Forelimb muscle (tissue), 1 donor: ENCODE results near the gene NAT10. TPM values are rescaled to one million over a fixed set of nuclear protein-coding genes. Genes with fewer than 3 reads are reported as not detected.

ENCODE experiments used
- DNase-seq: peaks from one replicate; pipeline ENCODE4 v3.0.0-alpha.2; 2013; ENCODE audit warnings: low read depth
- polyA plus RNA-seq: library from polyadenylated mRNA; unstranded; fragments of 120-200 nt; gene quantifications from one replicate; pipeline ENCODE4 v1.2.1, GENCODE V29; 2013; ENCODE audit not compliant: insufficient read length

NAT10 gene
- polyA plus RNA-seq, 1 donor = 30.9 TPM

GRCh38 chr11:34188181-34188580 is 82.8 kb downstream of the NAT10 start:
- no peak for DNase-seq

DNA sequence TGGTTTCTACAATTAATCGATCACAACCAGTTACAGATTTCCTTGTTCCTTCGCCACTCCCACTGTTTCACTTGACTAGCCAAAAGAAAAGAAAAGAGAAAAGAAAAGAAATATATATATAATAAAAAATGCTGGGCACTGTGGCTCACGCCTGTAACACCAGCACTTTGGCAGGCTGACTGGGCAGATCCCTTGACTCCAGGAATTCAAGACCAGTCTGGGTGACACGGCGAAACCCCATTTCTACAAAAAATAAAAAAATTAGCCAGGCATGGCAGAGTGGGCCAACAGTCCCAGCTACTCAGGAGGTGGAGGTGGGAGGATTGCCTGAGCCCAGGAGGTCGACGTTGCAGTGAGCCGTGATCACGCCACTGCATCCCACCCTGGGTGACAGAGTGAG is 83.8 kb downstream of the NAT10 start:
- no peak for DNase-seq

DNA sequence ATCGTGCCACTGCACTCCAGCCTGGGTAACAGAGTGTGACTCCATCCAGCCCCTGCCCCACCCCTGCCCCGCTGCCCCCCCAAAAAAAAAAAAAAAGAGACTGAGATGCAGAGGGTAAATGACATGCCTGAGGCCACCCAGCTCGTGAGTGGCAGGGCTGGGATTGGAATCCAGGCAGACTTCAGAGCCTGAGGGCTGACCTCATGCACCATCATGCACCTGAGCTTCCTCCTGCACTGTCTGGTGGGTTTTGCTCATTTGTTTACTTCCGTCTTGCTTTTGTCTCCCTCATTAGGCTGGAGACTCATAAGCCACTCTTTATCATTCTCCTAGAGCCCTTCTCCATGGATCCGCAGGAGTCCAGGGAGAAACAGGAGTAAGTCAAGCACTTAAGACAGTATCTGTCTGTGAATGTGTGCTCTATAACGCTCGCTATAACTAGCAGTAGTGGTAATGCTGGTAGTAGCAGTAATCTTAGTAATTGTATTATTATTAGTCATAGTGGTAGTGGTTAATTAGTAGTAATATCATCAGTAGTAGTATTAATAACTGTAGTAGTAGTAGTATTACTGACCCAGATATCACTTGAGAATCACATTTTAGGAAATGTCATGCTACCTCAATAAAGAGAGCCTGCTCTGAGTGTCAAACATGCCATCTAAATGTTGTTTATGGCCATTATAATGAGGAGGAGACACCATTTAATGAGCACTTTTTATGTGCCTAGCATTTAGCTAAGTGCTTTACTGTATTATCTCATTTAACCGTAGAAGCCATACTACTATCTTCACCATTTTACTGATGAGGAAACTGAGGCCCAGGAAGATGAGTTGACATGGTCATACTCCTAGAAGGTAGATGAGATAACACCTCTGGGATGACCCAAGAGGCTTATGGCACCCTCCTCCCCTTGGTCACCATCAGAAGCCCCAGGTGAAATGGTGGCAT is 85.0 kb downstream of the NAT10 start:
- no peak for DNase-seq

GRCh38 chr11:34191578-34191977 is 86.1 kb downstream of the NAT10 start:
- no peak for DNase-seq

DNA sequence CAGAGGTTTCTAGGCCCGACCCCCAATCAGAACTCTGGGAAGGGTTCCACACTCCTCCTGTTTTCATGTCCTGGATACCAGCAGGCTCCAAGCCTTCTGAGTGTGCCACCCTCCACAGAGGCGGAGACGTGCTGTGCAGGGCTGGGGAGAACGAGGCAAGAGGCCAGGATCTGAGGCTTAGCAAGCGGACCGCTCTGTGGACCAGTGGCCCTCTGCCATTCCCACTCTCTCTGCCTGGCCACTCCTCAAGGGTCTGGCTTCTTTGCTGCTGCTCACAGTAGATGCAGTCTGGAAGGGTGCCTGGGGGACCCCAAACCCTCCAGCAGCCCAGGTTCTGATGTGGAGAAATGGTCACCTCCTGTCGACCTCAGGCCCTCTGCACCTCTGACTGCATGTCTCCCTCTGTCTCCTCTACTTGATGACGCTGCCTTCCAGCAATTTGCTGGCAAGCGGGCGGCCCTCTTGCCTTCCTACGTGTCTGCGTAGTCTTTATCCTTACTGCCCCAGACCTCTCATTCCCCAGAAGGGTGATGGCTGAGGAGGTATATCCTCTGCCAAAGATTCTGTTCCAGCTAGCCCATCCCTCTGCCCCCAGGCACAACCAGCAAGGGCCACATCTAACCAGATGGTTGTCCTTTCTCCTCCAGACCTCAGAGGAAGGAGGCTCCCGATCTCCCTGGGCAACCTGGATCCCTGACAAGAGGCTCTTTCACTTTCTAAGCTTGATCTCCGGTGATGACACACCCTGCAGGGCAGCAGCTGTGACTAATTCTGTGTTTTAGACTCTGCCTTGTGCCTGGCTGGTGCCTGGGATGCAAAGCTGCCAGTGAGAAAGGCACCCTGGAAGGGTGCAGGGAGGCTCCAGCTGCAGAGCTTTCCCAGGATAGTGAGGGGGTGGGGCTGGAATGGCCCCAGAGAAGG is 87.3 kb downstream of the NAT10 start:
- DNase-seq = no peak

- no peak for DNase-seq
Observed at GRCh38 chr11:34194576-34195335, 89.3 kb downstream of the NAT10 start.

Other genes with a start within 250 kb of the NAT10 start
- gene LMO2, start 213.6 kb upstream of the NAT10 start, polyA plus RNA-seq = 13.6 TPM
- 141 TPM for gene CAPRIN1, start 53.9 kb upstream of the NAT10 start, polyA plus RNA-seq